WTC11 (cell line): ENCODE results near the gene WNT16. TPM values are rescaled to one million over a fixed set of nuclear protein-coding genes. Genes with fewer than 3 reads are reported as not detected.

Source experiments
- ATAC-seq: fragments of 200-7000 bp; cut with Tn5 transposase; 2 replicates; pipeline ENCODE4 v1.10.0; 2021; ENCODE audit warnings: mild to moderate bottlenecking, moderate library complexity
- CTCF ChIA-PET: fragments of 300-600 bp; sonication (Branson Sonifier 250); formaldehyde crosslinking; loops from one replicate; lab custom pipeline; 2021; ENCODE audit warnings: antibody characterized with exemption; lab: Charles Lee
- POLR2A ChIA-PET: fragments of 350-600 bp; sonication (Branson Sonifier 250); formaldehyde crosslinking; loops from one replicate; lab custom pipeline; 2021; ENCODE audit warnings: antibody characterized with exemption; lab: Charles Lee
- DNase-seq: peaks from one replicate; pipeline ENCODE4 v3.0.0; 2021; ENCODE audit warnings: low spot score
- H3K27ac Mint-ChIP-seq: 2 replicates; pipeline ENCODE4 v1.8.0; 2021; ENCODE audit warnings: mixed read lengths
- H3K27me3 Mint-ChIP-seq: 2 replicates; pipeline ENCODE4 v1.8.0; 2021; ENCODE audit warnings: low read depth, mild to moderate bottlenecking, moderate library complexity, mixed read lengths
- H3K36me3 Mint-ChIP-seq: 2 replicates; pipeline ENCODE4 v1.8.0; 2021; ENCODE audit warnings: mixed read lengths
- H3K4me1 Mint-ChIP-seq: 2 replicates; pipeline ENCODE4 v1.8.0; 2022; ENCODE audit warnings: mixed read lengths
- H3K4me3 Mint-ChIP-seq: 2 replicates; pipeline ENCODE4 v1.8.0; 2021; ENCODE audit warnings: mild to moderate bottlenecking, moderate library complexity, mixed read lengths
- H3K9me3 Mint-ChIP-seq: 2 replicates; pipeline ENCODE4 v1.8.0; 2021; ENCODE audit warnings: mixed read lengths
- ARID4B ChIP-seq: sonication (generic); formaldehyde crosslinking; IDR thresholded peaks from 2 replicates; pipeline ENCODE4 v1.8.0; 2023; ENCODE audit warnings: missing genetic modification reagents, mild to moderate bottlenecking, borderline replicate concordance
- CDX4 ChIP-seq: fragments of 250-450 bp; sonication (Bioruptor Pico); IDR thresholded peaks from 2 replicates; pipeline ENCODE4 v1.9.0; 2021; ENCODE audit warnings: moderate library complexity, mild to moderate bottlenecking, inconsistent platforms, borderline replicate concordance
- CREM ChIP-seq: sonication (generic); formaldehyde crosslinking; IDR thresholded peaks from 2 replicates; pipeline ENCODE4 v1.8.1; 2022; ENCODE audit warnings: mild to moderate bottlenecking, missing genetic modification reagents, moderate library complexity
- E2F1 ChIP-seq: sonication (generic); formaldehyde crosslinking; IDR thresholded peaks from 2 replicates; pipeline ENCODE4 v1.8.0; 2022; ENCODE audit warnings: mild to moderate bottlenecking, missing genetic modification reagents
- E2F5 ChIP-seq: sonication (generic); formaldehyde crosslinking; IDR thresholded peaks from 2 replicates; pipeline ENCODE4 v1.8.1; 2022; ENCODE audit warnings: mild to moderate bottlenecking, moderate library complexity, missing genetic modification reagents
- FOXJ3 ChIP-seq: sonication (generic); formaldehyde crosslinking; IDR thresholded peaks from 2 replicates; pipeline ENCODE4 v1.9.0; 2021; ENCODE audit warnings: missing genetic modification reagents, mild to moderate bottlenecking, borderline replicate concordance
- GTF2I ChIP-seq: fragments of 250-450 bp; sonication (Bioruptor Pico); conservative IDR thresholded peaks from 2 replicates; pipeline ENCODE4 v1.4.0; 2021; ENCODE audit warnings: mild to moderate bottlenecking
- NFYB ChIP-seq: sonication (generic); formaldehyde crosslinking; conservative IDR thresholded peaks from 2 replicates; pipeline ENCODE4 v1.8.0; 2022; ENCODE audit warnings: low read depth, missing genetic modification reagents
- RELA ChIP-seq: sonication (generic); formaldehyde crosslinking; IDR thresholded peaks from 2 replicates; pipeline ENCODE4 v1.8.1; 2022; ENCODE audit warnings: missing genetic modification reagents, mild to moderate bottlenecking, borderline replicate concordance
- ZBTB43 ChIP-seq: sonication (generic); formaldehyde crosslinking; IDR thresholded peaks from 2 replicates; pipeline ENCODE4 v1.8.1; 2023; ENCODE audit warnings: mild to moderate bottlenecking, missing genetic modification reagents
- ZNF396 ChIP-seq: fragments of 250-450 bp; sonication (Bioruptor Pico); IDR thresholded peaks from 2 replicates; pipeline ENCODE4 v1.8.0; 2021; ENCODE audit warnings: mild to moderate bottlenecking, moderate library complexity, borderline replicate concordance
- ZNF671 ChIP-seq: fragments of 250-450 bp; sonication (Bioruptor Pico); IDR thresholded peaks from 2 replicates; pipeline ENCODE4 v1.8.0; 2021; ENCODE audit warnings: mild to moderate bottlenecking
- total RNA-seq: library from RNA; stranded (reverse); gene quantifications from 3 replicates; pipeline ENCODE4 v1.2.3, GENCODE V29; 2021
- TF ChIP-seq, protein P1 (sequence below): fragments of 250-450 bp; sonication (Bioruptor Pico); IDR thresholded peaks from 2 replicates; pipeline ENCODE4 v2.1.2; 2022; ENCODE audit warnings: mild to moderate bottlenecking, moderate library complexity
- TF ChIP-seq, protein P2 (sequence below): sonication (generic); formaldehyde crosslinking; IDR thresholded peaks from 2 replicates; pipeline ENCODE4 v1.8.1; 2022; ENCODE audit warnings: low read depth, missing genetic modification reagents, borderline replicate concordance
- TF ChIP-seq, protein P3 (sequence below): sonication (generic); formaldehyde crosslinking; IDR thresholded peaks from 2 replicates; pipeline ENCODE4 v1.8.0; 2023; ENCODE audit warnings: missing genetic modification reagents
- TF ChIP-seq, protein P4 (sequence below): sonication (generic); formaldehyde crosslinking; IDR thresholded peaks from 2 replicates; pipeline ENCODE4 v1.8.1; 2022; ENCODE audit warnings: mild to moderate bottlenecking, missing genetic modification reagents, moderate library complexity, borderline replicate concordance

Gene WNT16
- total RNA-seq, 1 experiment from 2014 or later, result 0.33 TPM

DNA sequence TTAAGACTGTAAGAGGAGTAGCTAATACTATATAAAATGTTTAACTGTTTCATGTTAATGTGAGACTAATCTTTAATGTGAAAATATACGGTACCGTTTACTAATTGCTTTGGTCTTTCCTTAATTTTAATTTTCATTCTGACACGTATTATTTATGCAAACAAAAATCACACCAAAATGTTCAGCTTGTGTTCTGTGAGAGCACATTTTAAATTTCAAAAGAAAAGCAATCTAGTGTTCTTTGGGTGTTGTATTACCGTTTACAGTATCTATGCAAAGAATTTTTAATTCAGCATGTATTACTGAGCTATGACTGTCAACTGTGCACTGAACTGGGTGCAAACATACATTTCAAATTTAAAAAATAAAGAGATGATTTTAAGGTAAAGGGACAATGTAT lies 2.2 kb downstream of the WNT16 start:
- H3K4me3 Mint-ChIP-seq, result peak overlapping the region; percentile 33; the same call in 1 of the 2 replicates
- ATAC-seq (no peak), DNase-seq (no peak)
- H3K36me3 Mint-ChIP-seq, result no peaks in the 10 kb centered on the region
- H3K27me3 Mint-ChIP-seq, result peaks cover 51% of the 10 kb centered on the region
- H3K27ac Mint-ChIP-seq, result no peak overlapping the region
- no peaks in the 10 kb centered on the region for H3K9me3 Mint-ChIP-seq
- TF ChIP-seq ZNF671 (CRISPR knock-in tag) (no peak), RELA (CRISPR knock-in tag) (no peak)
- TF ChIP-seq, all 79 proteins: peak for 0
- POLR2A ChIA-PET, result interaction anchor here (0.7 to 1.4 kb wide), 2 partner anchors 22 to 31 kb away, joined by 3 to 4 read pairs; no protein-coding TSS in a partner anchor
- CTCF ChIA-PET, result interaction anchor here (0.7 to 2.5 kb wide), 2 partner anchors 65 to 243 kb away, joined by 3 to 11 read pairs; partner anchors contain the start of gene FAM3C
- H3K4me1 Mint-ChIP-seq, result peaks cover 13% of the 10 kb centered on the region

DNA sequence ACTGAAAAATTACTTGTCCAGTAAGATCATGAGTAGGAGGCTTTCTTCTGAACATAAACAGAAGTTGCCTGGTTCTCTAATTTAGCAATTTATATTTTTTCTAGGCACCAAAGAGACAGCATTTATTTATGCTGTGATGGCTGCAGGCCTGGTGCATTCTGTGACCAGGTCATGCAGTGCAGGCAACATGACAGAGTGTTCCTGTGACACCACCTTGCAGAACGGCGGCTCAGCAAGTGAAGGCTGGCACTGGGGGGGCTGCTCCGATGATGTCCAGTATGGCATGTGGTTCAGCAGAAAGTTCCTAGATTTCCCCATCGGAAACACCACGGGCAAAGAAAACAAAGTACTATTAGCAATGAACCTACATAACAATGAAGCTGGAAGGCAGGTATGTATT lies 2.8 kb downstream of the WNT16 start:
- ChIA-PET POLR2A (no interaction called here), CTCF (no interaction called here)
- TF ChIP-seq ZNF396 (CRISPR knock-in tag) (no peak), NFYB (CRISPR knock-in tag) (no peak), FOXJ3 (no peak), CREM (no peak), ZBTB43 (CRISPR knock-in tag) (no peak), GTF2I (CRISPR knock-in tag) (no peak), E2F5 (CRISPR knock-in tag) (no peak)
- TF ChIP-seq, protein P1, sequence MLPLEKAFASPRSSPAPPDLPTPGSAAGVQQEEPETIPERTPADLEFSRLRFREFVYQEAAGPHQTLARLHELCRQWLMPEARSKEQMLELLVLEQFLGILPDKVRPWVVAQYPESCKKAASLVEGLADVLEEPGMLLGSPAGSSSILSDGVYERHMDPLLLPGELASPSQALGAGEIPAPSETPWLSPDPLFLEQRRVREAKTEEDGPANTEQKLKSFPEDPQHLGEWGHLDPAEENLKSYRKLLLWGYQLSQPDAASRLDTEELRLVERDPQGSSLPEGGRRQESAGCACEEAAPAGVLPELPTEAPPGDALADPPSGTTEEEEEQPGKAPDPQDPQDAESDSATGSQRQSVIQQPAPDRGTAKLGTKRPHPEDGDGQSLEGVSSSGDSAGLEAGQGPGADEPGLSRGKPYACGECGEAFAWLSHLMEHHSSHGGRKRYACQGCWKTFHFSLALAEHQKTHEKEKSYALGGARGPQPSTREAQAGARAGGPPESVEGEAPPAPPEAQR, result no peak
- TF ChIP-seq, protein P2, sequence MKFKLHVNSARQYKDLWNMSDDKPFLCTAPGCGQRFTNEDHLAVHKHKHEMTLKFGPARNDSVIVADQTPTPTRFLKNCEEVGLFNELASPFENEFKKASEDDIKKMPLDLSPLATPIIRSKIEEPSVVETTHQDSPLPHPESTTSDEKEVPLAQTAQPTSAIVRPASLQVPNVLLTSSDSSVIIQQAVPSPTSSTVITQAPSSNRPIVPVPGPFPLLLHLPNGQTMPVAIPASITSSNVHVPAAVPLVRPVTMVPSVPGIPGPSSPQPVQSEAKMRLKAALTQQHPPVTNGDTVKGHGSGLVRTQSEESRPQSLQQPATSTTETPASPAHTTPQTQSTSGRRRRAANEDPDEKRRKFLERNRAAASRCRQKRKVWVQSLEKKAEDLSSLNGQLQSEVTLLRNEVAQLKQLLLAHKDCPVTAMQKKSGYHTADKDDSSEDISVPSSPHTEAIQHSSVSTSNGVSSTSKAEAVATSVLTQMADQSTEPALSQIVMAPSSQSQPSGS (CRISPR knock-in tag), result no peak
- TF ChIP-seq, protein P3, sequence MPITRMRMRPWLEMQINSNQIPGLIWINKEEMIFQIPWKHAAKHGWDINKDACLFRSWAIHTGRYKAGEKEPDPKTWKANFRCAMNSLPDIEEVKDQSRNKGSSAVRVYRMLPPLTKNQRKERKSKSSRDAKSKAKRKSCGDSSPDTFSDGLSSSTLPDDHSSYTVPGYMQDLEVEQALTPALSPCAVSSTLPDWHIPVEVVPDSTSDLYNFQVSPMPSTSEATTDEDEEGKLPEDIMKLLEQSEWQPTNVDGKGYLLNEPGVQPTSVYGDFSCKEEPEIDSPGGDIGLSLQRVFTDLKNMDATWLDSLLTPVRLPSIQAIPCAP (CRISPR knock-in tag), result no peak
- ATAC-seq, result no peak
- Mint-ChIP-seq H3K4me1 (peaks cover 13% of the 10 kb centered on the region), H3K36me3 (no peaks in the 10 kb centered on the region), H3K9me3 (no peaks in the 10 kb centered on the region), H3K4me3 (no peak overlapping the region), H3K27ac (no peak overlapping the region), H3K27me3 (peaks cover 47% of the 10 kb centered on the region)
- no peak for DNase-seq

DNA sequence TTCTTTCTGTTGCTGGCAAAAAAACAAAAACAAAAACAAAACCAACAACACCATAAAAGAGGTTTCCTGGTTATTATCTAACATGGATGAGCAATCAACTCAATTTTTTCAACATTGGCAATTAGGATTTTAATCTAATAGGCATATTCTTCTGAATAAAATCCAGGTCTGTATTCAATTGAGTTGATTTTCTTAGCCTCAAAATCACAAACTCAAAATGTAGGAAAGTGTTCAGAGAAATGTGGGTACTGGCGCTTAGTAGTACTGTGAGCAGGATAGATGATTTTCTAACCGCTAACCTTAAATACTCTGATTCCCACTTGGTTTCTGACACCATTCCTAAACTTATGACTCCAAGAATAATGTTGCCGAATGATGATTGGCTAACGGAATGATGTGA lies 5.6 kb downstream of the WNT16 start:
- H3K27me3 Mint-ChIP-seq, result peaks cover 26% of the 10 kb centered on the region
- no peak for TF ChIP-seq CDX4
- no peak for TF ChIP-seq E2F1 (CRISPR knock-in tag)
- no peak for TF ChIP-seq ARID4B (CRISPR knock-in tag)
- TF ChIP-seq, protein P4, sequence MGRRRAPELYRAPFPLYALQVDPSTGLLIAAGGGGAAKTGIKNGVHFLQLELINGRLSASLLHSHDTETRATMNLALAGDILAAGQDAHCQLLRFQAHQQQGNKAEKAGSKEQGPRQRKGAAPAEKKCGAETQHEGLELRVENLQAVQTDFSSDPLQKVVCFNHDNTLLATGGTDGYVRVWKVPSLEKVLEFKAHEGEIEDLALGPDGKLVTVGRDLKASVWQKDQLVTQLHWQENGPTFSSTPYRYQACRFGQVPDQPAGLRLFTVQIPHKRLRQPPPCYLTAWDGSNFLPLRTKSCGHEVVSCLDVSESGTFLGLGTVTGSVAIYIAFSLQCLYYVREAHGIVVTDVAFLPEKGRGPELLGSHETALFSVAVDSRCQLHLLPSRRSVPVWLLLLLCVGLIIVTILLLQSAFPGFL (CRISPR knock-in tag), result no peak

More for the DNA sequence above, 5.6 kb downstream of the WNT16 start:
- no peak overlapping the region for H3K27ac Mint-ChIP-seq
- DNase-seq (no peak), ATAC-seq (no peak)
- H3K9me3 Mint-ChIP-seq, result no peaks in the 10 kb centered on the region
- ChIA-PET CTCF (no interaction called here), POLR2A (no interaction called here)
- H3K4me1 Mint-ChIP-seq, result peaks cover 10% of the 10 kb centered on the region
- no peak overlapping the region for H3K4me3 Mint-ChIP-seq
- no peaks in the 10 kb centered on the region for H3K36me3 Mint-ChIP-seq
